GM23248 (cell line): ENCODE measurements around the gene CSRP1. TPM values are rescaled to one million over a fixed set of nuclear protein-coding genes. Genes with fewer than 3 reads are reported as not detected.

Experiments used
- DNase-seq: peaks from one replicate; pipeline ENCODE4 v3.0.0-alpha.2; 2015
- H2AFZ ChIP-seq: fragments of 200-600 bp; sonication (generic); 2 replicates; pipeline ENCODE4 v1.6.1; 2016; ENCODE audit warnings: antibody characterized with exemption
- H3F3A ChIP-seq: fragments of 200-600 bp; sonication (generic); 2 replicates; pipeline ENCODE4 v1.6.1; 2016; ENCODE audit warnings: mild to moderate bottlenecking, antibody characterized with exemption, mixed run types; ENCODE audit not compliant: insufficient read depth
- H3K27ac ChIP-seq: fragments of 200-600 bp; sonication (generic); 2 replicates; pipeline ENCODE4 v1.5.1; 2016; ENCODE audit warnings: mild to moderate bottlenecking
- H3K27me3 ChIP-seq: fragments of 200-600 bp; sonication (generic); replicated peaks from 2 replicates; pipeline ENCODE4 v1.6.1; 2016; ENCODE audit warnings: mild to moderate bottlenecking; ENCODE audit not compliant: insufficient read depth
- H3K36me3 ChIP-seq: fragments of 200-600 bp; sonication (generic); 2 replicates; pipeline ENCODE4 v1.6.1; 2016; ENCODE audit warnings: low read depth, mild to moderate bottlenecking
- H3K4me1 ChIP-seq: fragments of 200-600 bp; sonication (generic); 2 replicates; pipeline ENCODE4 v1.6.1; 2016; ENCODE audit warnings: mild to moderate bottlenecking; ENCODE audit not compliant: insufficient read depth
- H3K4me2 ChIP-seq: fragments of 200-600 bp; sonication (generic); one replicate; pipeline ENCODE4 v1.6.1; 2016; ENCODE audit warnings: mild to moderate bottlenecking; ENCODE audit not compliant: unreplicated experiment
- H3K4me3 ChIP-seq: fragments of 200-600 bp; sonication (generic); 2 replicates; pipeline ENCODE4 v1.5.1; 2016; ENCODE audit warnings: mild to moderate bottlenecking
- H3K79me2 ChIP-seq: fragments of 200-600 bp; sonication (generic); 2 replicates; pipeline ENCODE4 v1.6.1; 2016; ENCODE audit warnings: mild to moderate bottlenecking; ENCODE audit not compliant: insufficient read depth
- H3K9ac ChIP-seq: fragments of 200-600 bp; sonication (generic); 2 replicates; pipeline ENCODE4 v1.6.1; 2016; ENCODE audit warnings: mild to moderate bottlenecking
- H3K9me2 ChIP-seq: fragments of 200-600 bp; sonication (generic); 2 replicates; pipeline ENCODE4 v1.6.1; 2016; ENCODE audit warnings: mixed run types, mild to moderate bottlenecking, moderate library complexity; ENCODE audit not compliant: insufficient read depth
- H3K9me3 ChIP-seq: fragments of 200-600 bp; sonication (generic); one replicate; pipeline ENCODE4 v1.6.1; 2017; ENCODE audit warnings: low read depth
- H4K20me1 ChIP-seq: fragments of 200-600 bp; sonication (generic); 2 replicates; pipeline ENCODE4 v1.6.0; 2016; ENCODE audit not compliant: insufficient read depth
- EZH2 ChIP-seq: fragments of 200-600 bp; sonication (generic); IDR thresholded peaks from 2 replicates; pipeline ENCODE4 v1.6.1; 2018; ENCODE audit warnings: antibody characterized with exemption, mild to moderate bottlenecking; ENCODE audit not compliant: insufficient read depth, poor library complexity, severe bottlenecking
- EZH2phosphoT487 ChIP-seq: fragments of 200-600 bp; sonication (generic); IDR thresholded peaks from 2 replicates; pipeline ENCODE4 v1.6.1; 2018; ENCODE audit warnings: antibody characterized with exemption, moderate library complexity, mild to moderate bottlenecking, low read depth; ENCODE audit not compliant: insufficient read depth
- WGBS, 2 experiments: methylation state at CpG; one replicate each; pipeline ENCODE4 v1.1.6; 2015 to 2017; ENCODE audit warnings: low lambda C conversion rate in 2 of 2, low coverage in 1 of 2; ENCODE audit errors: missing lambda C conversion rate in 2 of 2; 5-methylcytosine and 5-hydroxymethylcytosine counted together
- in situ Hi-C: fragments of 300-500 bp; cut with MboI; formaldehyde crosslinking; loops from 2 replicates; pipeline ENCODE4 v1.15.0; 2020
- polyA plus RNA-seq: library from polyadenylated mRNA; unstranded; fragments of >200 nt; fragmentation: Nextera tagmentation; extraction: Ambion mirVana; gene quantifications from 2 replicates; pipeline ENCODE4 v1.2.1, GENCODE V29; 2016
- total RNA-seq: library from RNA; depleted of rRNA; stranded (reverse); fragments of >200 nt; shearing (Covaris generic); gene quantifications from 2 replicates; pipeline ENCODE4 v1.2.3, GENCODE V29; 2014

Gene CSRP1
- total and polyA plus RNA-seq, 2 experiments from 2014 or later, result 510 to 1,160 TPM

DNA sequence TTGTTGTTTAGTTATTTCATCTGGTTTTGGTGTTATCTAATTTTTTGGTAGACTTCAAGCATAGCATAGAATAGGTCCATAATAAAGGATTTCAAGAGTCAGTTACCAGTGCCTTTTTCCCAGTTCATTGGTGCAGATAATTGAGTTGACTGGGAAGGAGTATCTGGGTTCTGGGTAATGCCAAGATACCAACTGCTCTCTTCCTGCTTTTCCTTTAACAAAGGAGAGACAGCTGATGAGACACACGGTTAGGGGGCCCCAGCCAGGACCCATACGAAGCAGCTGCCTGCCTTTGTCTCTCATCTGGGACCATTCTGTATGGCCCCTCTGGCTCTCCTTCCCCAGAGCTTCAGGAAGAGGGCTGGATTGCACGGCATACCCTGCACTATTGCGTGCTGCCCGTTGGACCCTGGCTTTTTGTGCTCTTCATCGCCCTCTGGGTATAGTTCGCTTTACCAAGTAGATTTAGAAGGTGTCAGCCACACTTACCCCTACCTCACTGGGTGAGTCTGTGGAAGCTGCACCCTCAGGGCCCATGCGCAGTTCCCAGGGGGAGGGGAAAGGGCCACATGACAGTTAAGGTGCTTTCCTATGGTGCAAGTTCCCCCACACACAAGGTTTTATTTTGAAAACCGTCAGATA lies 39.0 kb upstream of the CSRP1 start:
- Histone ChIP-seq H3F3A (peaks cover 51% of the 10 kb centered on the region), H3K4me1 (peaks cover 47% of the 10 kb centered on the region), H3K27ac (peak overlapping the region; percentile 91), H3K9me2 (no peaks in the 10 kb centered on the region), H3K27me3 (no peaks in the 10 kb centered on the region), H3K4me3 (no peak overlapping the region), H3K9ac (no peak overlapping the region), H4K20me1 (no peaks in the 10 kb centered on the region), H3K9me3 (no peaks in the 10 kb centered on the region), H3K4me2 (no peak overlapping the region), H3K79me2 (peaks cover 100% of the 10 kb centered on the region), H2AFZ (no peak overlapping the region), H3K36me3 (no peaks in the 10 kb centered on the region)
- in situ Hi-C loops, result no loop called here
- no peak for TF ChIP-seq EZH2
- no peak for TF ChIP-seq EZH2phosphoT487
- 85 to 87% methylated on average over 9 of the region's 9 CpGs for WGBS, 2 experiments
- no peak for DNase-seq

DNA sequence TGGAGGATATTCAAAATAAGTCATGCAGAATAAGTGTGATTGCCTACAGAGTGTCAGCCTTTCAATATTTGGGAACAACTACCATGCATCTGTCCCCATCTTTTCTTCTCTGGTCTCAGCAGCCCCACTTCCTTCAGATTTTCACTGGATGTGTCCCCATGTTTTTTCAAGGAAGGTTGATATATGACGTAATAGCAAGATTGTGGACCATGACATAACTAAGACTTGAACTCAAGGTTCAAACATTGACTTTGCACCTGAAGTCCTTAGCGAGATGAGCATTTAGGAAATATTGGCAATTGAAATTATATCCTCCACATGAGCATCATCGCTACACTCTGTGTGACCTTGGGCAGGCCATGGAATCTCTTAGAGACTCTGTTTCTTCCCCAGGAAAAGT lies 37.8 kb upstream of the CSRP1 start:
- no peak for DNase-seq
- 95 to 100% methylated on average over 3 of the region's 3 CpGs for WGBS, 2 experiments
- in situ Hi-C loops, result no loop called here

DNA sequence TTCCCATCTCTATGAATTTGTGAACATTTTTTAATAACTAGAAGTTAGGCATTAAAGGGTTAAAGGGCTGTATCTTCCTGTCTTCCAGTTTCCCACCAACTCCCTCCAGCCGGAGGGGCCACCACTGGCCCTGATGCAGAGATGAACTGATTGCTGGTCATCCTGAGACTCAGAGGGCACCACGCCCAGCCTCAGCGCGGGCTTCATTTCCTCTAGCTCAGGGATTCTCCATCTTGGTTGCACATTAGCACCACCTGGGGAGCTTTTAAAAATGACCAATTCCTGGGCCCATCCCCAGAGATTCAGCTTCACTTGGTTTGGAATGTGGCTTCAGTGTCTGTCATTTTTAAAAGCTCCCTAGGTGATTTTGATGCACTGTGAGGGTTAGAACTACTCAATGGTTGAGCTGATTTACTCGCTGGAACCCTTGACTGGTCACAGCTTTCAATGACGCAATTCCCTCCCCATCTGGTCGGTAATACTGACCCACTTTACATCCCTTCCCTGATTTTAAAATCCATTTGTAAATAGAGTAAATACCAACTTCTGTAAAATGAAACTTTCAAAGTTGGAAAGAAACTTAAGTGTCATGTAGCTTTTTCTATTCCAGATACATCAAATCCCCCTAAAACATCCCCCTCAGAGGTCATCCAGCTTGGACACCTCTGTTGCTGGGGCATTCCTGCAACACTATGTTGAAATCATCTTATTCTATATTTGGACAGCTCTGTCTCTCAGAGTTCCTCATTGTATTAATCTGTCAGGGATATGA lies 37.1 kb upstream of the CSRP1 start:
- Histone ChIP-seq H3K9me2 (no peaks in the 10 kb centered on the region), H3K9ac (peak overlapping the region; percentile 97), H3K27me3 (no peaks in the 10 kb centered on the region), H2AFZ (no peak overlapping the region), H3K36me3 (no peaks in the 10 kb centered on the region), H3K4me3 (no peak overlapping the region), H3K79me2 (peaks cover 99% of the 10 kb centered on the region), H3F3A (peaks cover 56% of the 10 kb centered on the region), H3K4me1 (peaks cover 50% of the 10 kb centered on the region), H4K20me1 (no peaks in the 10 kb centered on the region), H3K27ac (peak overlapping the region; percentile 91), H3K4me2 (peak overlapping the region; percentile 86), H3K9me3 (no peaks in the 10 kb centered on the region)
- in situ Hi-C loops, result no loop called here
- DNase-seq, result no peak
- TF ChIP-seq EZH2, result no peak
- WGBS, 2 experiments, result 63 to 66% methylated on average over 7 of the region's 7 CpGs

More for the DNA sequence above, 37.8 kb upstream of the CSRP1 start:
- Histone ChIP-seq H3K9me3 (no peaks in the 10 kb centered on the region), H3K9me2 (no peaks in the 10 kb centered on the region), H2AFZ (no peak overlapping the region), H3K9ac (no peak overlapping the region), H3K4me3 (no peak overlapping the region), H3K4me2 (peak overlapping the region; percentile 86), H3K27ac (peak overlapping the region; percentile 91), H3K79me2 (peaks cover 100% of the 10 kb centered on the region), H3K36me3 (no peaks in the 10 kb centered on the region), H3K27me3 (no peaks in the 10 kb centered on the region), H3K4me1 (peaks cover 50% of the 10 kb centered on the region), H3F3A (peaks cover 56% of the 10 kb centered on the region), H4K20me1 (no peaks in the 10 kb centered on the region)
- TF ChIP-seq EZH2, result no peak
- TF ChIP-seq EZH2phosphoT487, result no peak

DNA sequence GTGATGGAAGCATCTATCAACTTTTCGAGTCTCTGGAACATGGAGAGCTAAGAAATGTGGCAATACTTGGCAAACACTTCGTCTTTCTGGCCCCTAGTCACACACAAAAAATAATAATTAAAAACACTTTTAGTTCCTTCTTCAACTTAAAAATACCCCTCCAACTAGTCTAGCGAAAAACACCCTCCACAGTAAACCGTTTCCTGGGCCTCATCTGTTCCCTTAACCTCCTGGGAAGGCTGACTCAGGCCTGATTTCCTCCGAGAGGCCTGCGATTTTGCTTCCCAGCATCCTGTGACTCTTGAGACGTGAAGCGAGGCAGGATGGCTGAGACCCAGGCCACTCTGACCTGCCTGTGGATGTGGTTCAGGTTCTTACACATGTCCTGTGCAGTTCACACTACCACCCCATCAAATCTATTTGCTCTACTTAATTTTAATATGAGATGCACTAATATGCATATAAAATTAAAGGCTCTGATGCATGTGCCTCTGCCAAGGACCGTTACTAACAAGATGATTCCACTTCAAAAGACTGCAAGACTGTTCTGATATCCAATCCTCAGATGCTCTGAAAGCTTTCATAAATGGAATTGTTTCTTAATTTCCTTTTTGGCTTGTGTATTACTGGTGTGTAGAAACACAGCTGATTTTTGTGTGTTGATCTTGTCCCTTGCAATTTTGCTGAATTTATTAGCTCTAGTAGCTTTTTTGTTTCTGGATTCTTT lies 35.5 kb upstream of the CSRP1 start:
- peaks cover 84% of the 10 kb centered on the region for H3K79me2 ChIP-seq
- peak overlapping the region; percentile 4; the same call in 1 of the 2 replicates for H2AFZ ChIP-seq
- no peaks in the 10 kb centered on the region for H3K9me2 ChIP-seq
- H3K9me3 ChIP-seq, result no peaks in the 10 kb centered on the region
- no peaks in the 10 kb centered on the region for H3K27me3 ChIP-seq
- peaks cover 65% of the 10 kb centered on the region for H3F3A ChIP-seq
- in situ Hi-C loops, result no loop called here
- peak overlapping the region; percentile 91 for H3K27ac ChIP-seq
- H3K9ac ChIP-seq, result peak overlapping the region; percentile 97
- 1 to 4% methylated on average over 9 of the region's 9 CpGs for WGBS, 2 experiments
- TF ChIP-seq EZH2, result no peak
- no peak for TF ChIP-seq EZH2phosphoT487
- no peaks in the 10 kb centered on the region for H3K36me3 ChIP-seq
- H3K4me3 ChIP-seq, result peak overlapping the region; percentile 91
- peak overlapping the region; percentile 86 for H3K4me2 ChIP-seq
- DNase-seq, result peak; percentile 92
- H3K4me1 ChIP-seq, result peaks cover 61% of the 10 kb centered on the region
- no peaks in the 10 kb centered on the region for H4K20me1 ChIP-seq
